Myocyte (in vitro differentiated cells): ENCODE measurements around the gene TTLL8. TPM values are rescaled to one million over a fixed set of nuclear protein-coding genes. Genes with fewer than 3 reads are reported as not detected.

Source experiments
- DNase-seq: peaks from one replicate; pipeline ENCODE4 v3.0.0-alpha.2; 2012; ENCODE audit warnings: low read depth
- total RNA-seq: library from RNA; depleted of rRNA; stranded (reverse); fragments of >200 nt; gene quantifications from 2 replicates; pipeline ENCODE4 v1.2.3, GENCODE V29; 2014

The TTLL8 gene
- total RNA-seq, 1 donor from 2014 or later = not detected

GRCh38 chr22:50083462-50084079 lies 25.5 kb upstream of the TTLL8 start:
- DNase-seq = no peak

- DNase-seq = no peak
These were observed 24.9 kb upstream of the TTLL8 start for GRCh38 chr22:50082961-50083461.

GRCh38 chr22:50082197-50082715 lies 24.2 kb upstream of the TTLL8 start:
- DNase-seq = no peak

- no peak for DNase-seq
These were observed 23.5 kb upstream of the TTLL8 start for GRCh38 chr22:50081426-50082196.

- no peak for DNase-seq
These were observed 22.0 kb upstream of the TTLL8 start for GRCh38 chr22:50080077-50080465.

GRCh38 chr22:50078761-50079160 lies 20.7 kb upstream of the TTLL8 start:
- no peak for DNase-seq

- no peak for DNase-seq
These were observed 20.1 kb upstream of the TTLL8 start for GRCh38 chr22:50078246-50078645.

- no peak for DNase-seq
These were observed 18.8 kb upstream of the TTLL8 start for GRCh38 chr22:50076646-50077535.

- no peak for DNase-seq
These were observed 16.7 kb upstream of the TTLL8 start for GRCh38 chr22:50074551-50075530.

- DNase-seq = no peak
These were observed 16.0 kb upstream of the TTLL8 start for GRCh38 chr22:50074056-50074455.

GRCh38 chr22:50072714-50073538 lies 14.8 kb upstream of the TTLL8 start:
- DNase-seq = no peak

- no peak for DNase-seq
These were observed 14.1 kb upstream of the TTLL8 start for GRCh38 chr22:50072167-50072555.

GRCh38 chr22:50071432-50072166 lies 13.5 kb upstream of the TTLL8 start:
- no peak for DNase-seq

- DNase-seq = no peak
These were observed 12.3 kb upstream of the TTLL8 start for GRCh38 chr22:50070366-50070765.

- no peak for DNase-seq
These were observed 10.0 kb upstream of the TTLL8 start for GRCh38 chr22:50068096-50068495.

- DNase-seq = no peak
These were observed 9.1 kb upstream of the TTLL8 start for GRCh38 chr22:50067244-50067643.

- DNase-seq = no peak
These were observed 6.4 kb upstream of the TTLL8 start for GRCh38 chr22:50064453-50064852.

- no peak for DNase-seq
These were observed 5.7 kb upstream of the TTLL8 start for GRCh38 chr22:50063589-50064393.
